DMS 273 (cell line): ENCODE measurements around the gene TBL1X.

Experiments used
- DNase-seq: peaks from one replicate; lab custom pipeline; 2025; ENCODE audit not compliant: unreplicated experiment; lab: John Stamatoyannopoulos, UW

Gene TBL1X

GRCh38 chrX:9619133-9619532 is 154.3 kb downstream of the TBL1X start:
- DNase-seq = no peak

GRCh38 chrX:9619581-9619980 is 154.7 kb downstream of the TBL1X start:
- DNase-seq = no peak

- no peak for DNase-seq
Measured at GRCh38 chrX:9622128-9622527, 157.3 kb downstream of the TBL1X start.

- DNase-seq = no peak
Measured at GRCh38 chrX:9626379-9626778, 161.5 kb downstream of the TBL1X start.

GRCh38 chrX:9627922-9628321 is 163.1 kb downstream of the TBL1X start:
- DNase-seq = no peak

- no peak for DNase-seq
Measured at GRCh38 chrX:9628779-9629493, 164.1 kb downstream of the TBL1X start.

GRCh38 chrX:9634551-9634950 is 169.7 kb downstream of the TBL1X start:
- no peak for DNase-seq

- no peak for DNase-seq
Measured at GRCh38 chrX:9635368-9635767, 170.5 kb downstream of the TBL1X start.

GRCh38 chrX:9635803-9636202 is 170.9 kb downstream of the TBL1X start:
- DNase-seq = no peak

- DNase-seq = no peak
Measured at GRCh38 chrX:9638871-9639270, 174.0 kb downstream of the TBL1X start.

GRCh38 chrX:9642270-9642995 is 177.6 kb downstream of the TBL1X start:
- DNase-seq = peak; percentile 12

GRCh38 chrX:9643807-9644206 is 178.9 kb downstream of the TBL1X start:
- DNase-seq = no peak

GRCh38 chrX:9644335-9644734 is 179.5 kb downstream of the TBL1X start:
- no peak for DNase-seq

- no peak for DNase-seq
Measured at GRCh38 chrX:9646471-9647224, 181.8 kb downstream of the TBL1X start.

- no peak for DNase-seq
Measured at GRCh38 chrX:9647431-9647830, 182.6 kb downstream of the TBL1X start.

- no peak for DNase-seq
Measured at GRCh38 chrX:9650091-9650490, 185.2 kb downstream of the TBL1X start.

GRCh38 chrX:9651737-9652136 is 186.9 kb downstream of the TBL1X start:
- peak; percentile 7 for DNase-seq

- DNase-seq = no peak
Measured at GRCh38 chrX:9654929-9655328, 190.1 kb downstream of the TBL1X start.

- DNase-seq = no peak
Measured at GRCh38 chrX:9656277-9656676, 191.4 kb downstream of the TBL1X start.

GRCh38 chrX:9656871-9657270 is 192.0 kb downstream of the TBL1X start:
- no peak for DNase-seq

- DNase-seq = no peak
Measured at GRCh38 chrX:9657590-9658256, 192.9 kb downstream of the TBL1X start.
